GM23338 (cell line): ENCODE measurements around the gene SOCS2. TPM values are rescaled to one million over a fixed set of nuclear protein-coding genes. Genes with fewer than 3 reads are reported as not detected.

Experiments
- ATAC-seq: fragments of 200-7000 bp; cut with Tn5 transposase; 3 replicates; pipeline ENCODE4 v1.9.1; 2020
- DNase-seq: peaks from one replicate; pipeline ENCODE4 v3.0.0-alpha.2; 2015; ENCODE audit warnings: low spot score
- H2AFZ ChIP-seq: fragments of 200-600 bp; sonication (generic); 2 replicates; pipeline ENCODE4 v1.8.0; 2016; ENCODE audit warnings: antibody characterized with exemption, mild to moderate bottlenecking, moderate library complexity
- H3F3A ChIP-seq: fragments of 200-600 bp; sonication (generic); replicated peaks from 2 replicates; pipeline ENCODE4 v1.8.0; 2017; ENCODE audit warnings: antibody characterized with exemption, mixed run types, low read depth
- H3K27ac ChIP-seq: fragments of 200-600 bp; sonication (generic); 2 replicates; pipeline ENCODE4 v1.6.1; 2016; ENCODE audit warnings: low read depth
- H3K27me3 ChIP-seq: fragments of 200-600 bp; sonication (generic); 2 replicates; pipeline ENCODE4 v1.8.0; 2016; ENCODE audit warnings: mild to moderate bottlenecking, mixed run types, moderate library complexity; ENCODE audit not compliant: insufficient read depth
- H3K36me3 ChIP-seq: fragments of 200-600 bp; sonication (generic); 2 replicates; pipeline ENCODE4 v1.8.0; 2016; ENCODE audit warnings: mild to moderate bottlenecking; ENCODE audit not compliant: insufficient read depth
- H3K4me1 ChIP-seq: fragments of 200-600 bp; sonication (generic); 2 replicates; pipeline ENCODE4 v1.8.0; 2016; ENCODE audit warnings: mild to moderate bottlenecking, moderate library complexity; ENCODE audit not compliant: insufficient read depth
- H3K4me2 ChIP-seq: fragments of 200-600 bp; sonication (generic); 2 replicates; pipeline ENCODE4 v1.7.1; 2017; ENCODE audit warnings: mixed run types
- H3K4me3 ChIP-seq: fragments of 200-600 bp; sonication (generic); 2 replicates; pipeline ENCODE4 v1.6.1; 2016; ENCODE audit warnings: mixed run types
- H3K79me2 ChIP-seq: fragments of 200-600 bp; sonication (generic); replicated peaks from 2 replicates; pipeline ENCODE4 v1.8.0; 2017; ENCODE audit warnings: mild to moderate bottlenecking; ENCODE audit not compliant: insufficient read depth
- H3K9me2 ChIP-seq: fragments of 200-600 bp; sonication (generic); 2 replicates; pipeline ENCODE4 v1.8.0; 2017; ENCODE audit not compliant: insufficient read depth
- H4K20me1 ChIP-seq: fragments of 200-600 bp; sonication (generic); replicated peaks from 2 replicates; pipeline ENCODE4 v1.8.0; 2017; ENCODE audit warnings: mild to moderate bottlenecking; ENCODE audit not compliant: insufficient read depth
- H3K27ac Mint-ChIP-seq: 2 replicates; pipeline ENCODE4 v1.8.0; 2020; ENCODE audit warnings: inconsistent platforms, mild to moderate bottlenecking, moderate library complexity, mixed read lengths
- H3K27me3 Mint-ChIP-seq: 3 replicates; pipeline ENCODE4 v1.8.0; 2022; ENCODE audit warnings: low read depth, mild to moderate bottlenecking, moderate library complexity, mixed read lengths, inconsistent platforms; ENCODE audit not compliant: insufficient read depth, poor library complexity
- H3K36me3 Mint-ChIP-seq: 3 replicates; pipeline ENCODE4 v1.8.0; 2021; ENCODE audit warnings: low read depth, mild to moderate bottlenecking, inconsistent platforms, moderate library complexity, mixed read lengths
- H3K4me1 Mint-ChIP-seq: 3 replicates; pipeline ENCODE4 v1.8.0; 2020; ENCODE audit warnings: mild to moderate bottlenecking, inconsistent platforms, mixed read lengths
- H3K4me3 Mint-ChIP-seq: 3 replicates; pipeline ENCODE4 v1.8.0; 2021; ENCODE audit warnings: moderate library complexity, mild to moderate bottlenecking, inconsistent platforms, mixed read lengths
- H3K9me3 Mint-ChIP-seq: 3 replicates; pipeline ENCODE4 v1.8.0; 2020; ENCODE audit warnings: moderate library complexity, mild to moderate bottlenecking, inconsistent platforms, mixed read lengths
- CREB1 ChIP-seq: fragments of 250-450 bp; sonication (Bioruptor Pico); IDR thresholded peaks from 2 replicates; pipeline ENCODE4 v1.5.0; 2020; ENCODE audit warnings: low read depth, mild to moderate bottlenecking, moderate library complexity
- JUNB ChIP-seq: IDR thresholded peaks from one replicate; pipeline ENCODE4 v1.6.1; 2016; ENCODE audit warnings: antibody characterized with exemption; ENCODE audit not compliant: unreplicated experiment
- STAT1 ChIP-seq: IDR thresholded peaks from one replicate; pipeline ENCODE4 v1.6.1; 2016; ENCODE audit warnings: antibody characterized with exemption; ENCODE audit not compliant: unreplicated experiment
- ZNF114 ChIP-seq: fragments of 250-450 bp; sonication (Bioruptor Pico); IDR thresholded peaks from 2 replicates; pipeline ENCODE4 v1.5.0; 2020; ENCODE audit warnings: mild to moderate bottlenecking, moderate library complexity
- polyA plus RNA-seq: library from polyadenylated mRNA; unstranded; fragments of >200 nt; fragmentation: Nextera tagmentation; extraction: Ambion mirVana; gene quantifications from 2 replicates; pipeline ENCODE4 v1.2.1, GENCODE V29; 2016
- total RNA-seq: library from RNA; depleted of rRNA; stranded (reverse); fragments of >200 nt; shearing (Covaris generic); gene quantifications from 2 replicates; pipeline ENCODE4 v1.2.3, GENCODE V29; 2014
- TF ChIP-seq, protein P1 (sequence below): fragments of 250-450 bp; sonication (Bioruptor Pico); IDR thresholded peaks from 2 replicates; pipeline ENCODE4 v1.5.0; 2020; ENCODE audit warnings: mild to moderate bottlenecking, moderate library complexity
- TF ChIP-seq, protein P2 (sequence below): IDR thresholded peaks from 2 replicates; pipeline ENCODE4 v1.6.1; 2016; ENCODE audit warnings: antibody characterized with exemption

The SOCS2 gene
- total and polyA plus RNA-seq, 2 experiments from 2014 or later, result 15.5 to 32.4 TPM

DNA sequence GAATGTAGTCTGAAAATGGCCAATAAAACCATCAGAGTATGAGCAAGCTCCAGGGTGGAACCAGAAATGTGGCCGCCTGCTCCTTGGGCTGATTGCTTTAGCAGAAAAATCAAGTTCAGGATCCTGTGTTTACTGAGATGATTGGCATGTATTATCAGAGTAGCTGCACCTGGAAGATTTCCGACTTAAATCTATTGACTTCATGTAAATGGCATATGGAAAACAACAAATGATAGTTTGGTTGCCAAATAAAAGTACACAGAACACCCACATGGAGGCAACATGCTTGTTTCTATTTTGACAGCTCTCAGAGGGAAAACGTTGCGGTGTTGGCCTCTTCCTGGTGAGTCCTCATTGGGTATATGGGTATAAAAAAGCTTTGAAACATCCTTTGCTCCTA is 31.3 kb downstream of the SOCS2 start (continued):
- TF ChIP-seq, protein P1, sequence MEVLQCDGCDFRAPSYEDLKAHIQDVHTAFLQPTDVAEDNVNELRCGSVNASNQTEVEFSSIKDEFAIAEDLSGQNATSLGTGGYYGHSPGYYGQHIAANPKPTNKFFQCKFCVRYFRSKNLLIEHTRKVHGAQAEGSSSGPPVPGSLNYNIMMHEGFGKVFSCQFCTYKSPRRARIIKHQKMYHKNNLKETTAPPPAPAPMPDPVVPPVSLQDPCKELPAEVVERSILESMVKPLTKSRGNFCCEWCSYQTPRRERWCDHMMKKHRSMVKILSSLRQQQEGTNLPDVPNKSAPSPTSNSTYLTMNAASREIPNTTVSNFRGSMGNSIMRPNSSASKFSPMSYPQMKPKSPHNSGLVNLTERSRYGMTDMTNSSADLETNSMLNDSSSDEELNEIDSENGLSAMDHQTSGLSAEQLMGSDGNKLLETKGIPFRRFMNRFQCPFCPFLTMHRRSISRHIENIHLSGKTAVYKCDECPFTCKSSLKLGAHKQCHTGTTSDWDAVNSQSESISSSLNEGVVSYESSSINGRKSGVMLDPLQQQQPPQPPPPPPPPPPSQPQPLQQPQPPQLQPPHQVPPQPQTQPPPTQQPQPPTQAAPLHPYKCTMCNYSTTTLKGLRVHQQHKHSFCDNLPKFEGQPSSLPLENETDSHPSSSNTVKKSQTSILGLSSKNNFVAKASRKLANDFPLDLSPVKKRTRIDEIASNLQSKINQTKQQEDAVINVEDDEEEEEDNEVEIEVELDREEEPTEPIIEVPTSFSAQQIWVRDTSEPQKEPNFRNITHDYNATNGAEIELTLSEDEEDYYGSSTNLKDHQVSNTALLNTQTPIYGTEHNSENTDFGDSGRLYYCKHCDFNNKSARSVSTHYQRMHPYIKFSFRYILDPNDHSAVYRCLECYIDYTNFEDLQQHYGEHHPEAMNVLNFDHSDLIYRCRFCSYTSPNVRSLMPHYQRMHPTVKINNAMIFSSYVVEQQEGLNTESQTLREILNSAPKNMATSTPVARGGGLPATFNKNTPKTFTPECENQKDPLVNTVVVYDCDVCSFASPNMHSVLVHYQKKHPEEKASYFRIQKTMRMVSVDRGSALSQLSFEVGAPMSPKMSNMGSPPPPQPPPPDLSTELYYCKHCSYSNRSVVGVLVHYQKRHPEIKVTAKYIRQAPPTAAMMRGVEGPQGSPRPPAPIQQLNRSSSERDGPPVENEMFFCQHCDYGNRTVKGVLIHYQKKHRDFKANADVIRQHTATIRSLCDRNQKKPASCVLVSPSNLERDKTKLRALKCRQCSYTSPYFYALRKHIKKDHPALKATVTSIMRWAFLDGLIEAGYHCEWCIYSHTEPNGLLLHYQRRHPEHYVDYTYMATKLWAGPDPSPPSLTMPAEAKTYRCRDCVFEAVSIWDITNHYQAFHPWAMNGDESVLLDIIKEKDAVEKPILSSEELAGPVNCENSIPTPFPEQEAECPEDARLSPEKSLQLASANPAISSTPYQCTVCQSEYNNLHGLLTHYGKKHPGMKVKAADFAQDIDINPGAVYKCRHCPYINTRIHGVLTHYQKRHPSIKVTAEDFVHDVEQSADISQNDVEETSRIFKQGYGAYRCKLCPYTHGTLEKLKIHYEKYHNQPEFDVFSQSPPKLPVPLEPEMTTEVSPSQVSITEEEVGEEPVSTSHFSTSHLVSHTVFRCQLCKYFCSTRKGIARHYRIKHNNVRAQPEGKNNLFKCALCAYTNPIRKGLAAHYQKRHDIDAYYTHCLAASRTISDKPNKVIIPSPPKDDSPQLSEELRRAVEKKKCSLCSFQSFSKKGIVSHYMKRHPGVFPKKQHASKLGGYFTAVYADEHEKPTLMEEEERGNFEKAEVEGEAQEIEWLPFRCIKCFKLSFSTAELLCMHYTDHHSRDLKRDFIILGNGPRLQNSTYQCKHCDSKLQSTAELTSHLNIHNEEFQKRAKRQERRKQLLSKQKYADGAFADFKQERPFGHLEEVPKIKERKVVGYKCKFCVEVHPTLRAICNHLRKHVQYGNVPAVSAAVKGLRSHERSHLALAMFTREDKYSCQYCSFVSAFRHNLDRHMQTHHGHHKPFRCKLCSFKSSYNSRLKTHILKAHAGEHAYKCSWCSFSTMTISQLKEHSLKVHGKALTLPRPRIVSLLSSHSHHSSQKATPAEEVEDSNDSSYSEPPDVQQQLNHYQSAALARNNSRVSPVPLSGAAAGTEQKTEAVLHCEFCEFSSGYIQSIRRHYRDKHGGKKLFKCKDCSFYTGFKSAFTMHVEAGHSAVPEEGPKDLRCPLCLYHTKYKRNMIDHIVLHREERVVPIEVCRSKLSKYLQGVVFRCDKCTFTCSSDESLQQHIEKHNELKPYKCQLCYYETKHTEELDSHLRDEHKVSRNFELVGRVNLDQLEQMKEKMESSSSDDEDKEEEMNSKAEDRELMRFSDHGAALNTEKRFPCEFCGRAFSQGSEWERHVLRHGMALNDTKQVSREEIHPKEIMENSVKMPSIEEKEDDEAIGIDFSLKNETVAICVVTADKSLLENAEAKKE (CRISPR knock-in tag), result no peak
- TF ChIP-seq CREB1 (CRISPR knock-in tag), result no peak

DNA sequence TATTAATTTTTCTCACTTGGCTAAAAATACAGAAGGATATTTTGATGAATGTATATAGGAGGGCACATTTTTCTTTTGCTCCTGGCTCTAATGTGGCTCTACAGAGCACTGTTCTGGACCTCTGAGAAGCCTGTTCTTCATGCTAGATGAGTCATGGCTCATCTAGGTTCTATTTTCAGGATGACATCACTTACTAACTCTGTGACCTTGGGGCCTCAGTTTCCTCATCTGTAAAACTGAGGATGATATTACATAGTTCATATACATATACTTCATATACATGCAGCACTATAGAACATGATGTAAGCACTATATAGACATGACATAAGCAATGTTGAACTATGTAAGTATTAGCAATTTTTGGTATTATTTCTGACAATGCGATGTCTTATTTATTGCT is 35.8 kb downstream of the SOCS2 start:
- Histone ChIP-seq H3K36me3 (no peaks in the 10 kb centered on the region), H2AFZ (no peak overlapping the region), H3K27me3 (no peaks in the 10 kb centered on the region), H3K27ac (no peak overlapping the region), H3K4me2 (no peak overlapping the region), H3K4me1 (peaks cover 19% of the 10 kb centered on the region), H3K9me2 (no peaks in the 10 kb centered on the region), H4K20me1 (no peaks in the 10 kb centered on the region), H3K79me2 (no peaks in the 10 kb centered on the region), H3F3A (no peaks in the 10 kb centered on the region), H3K4me3 (no peak overlapping the region)
- no peak overlapping the region for H3K4me3 Mint-ChIP-seq
- no peaks in the 10 kb centered on the region for H3K27me3 Mint-ChIP-seq
- ATAC-seq (no peak), DNase-seq (no peak)
- H3K36me3 Mint-ChIP-seq, result no peaks in the 10 kb centered on the region
- H3K4me1 Mint-ChIP-seq, result peaks cover 23% of the 10 kb centered on the region
- no peaks in the 10 kb centered on the region for H3K9me3 Mint-ChIP-seq
- H3K27ac Mint-ChIP-seq, result no peak overlapping the region
- TF ChIP-seq, protein P2, sequence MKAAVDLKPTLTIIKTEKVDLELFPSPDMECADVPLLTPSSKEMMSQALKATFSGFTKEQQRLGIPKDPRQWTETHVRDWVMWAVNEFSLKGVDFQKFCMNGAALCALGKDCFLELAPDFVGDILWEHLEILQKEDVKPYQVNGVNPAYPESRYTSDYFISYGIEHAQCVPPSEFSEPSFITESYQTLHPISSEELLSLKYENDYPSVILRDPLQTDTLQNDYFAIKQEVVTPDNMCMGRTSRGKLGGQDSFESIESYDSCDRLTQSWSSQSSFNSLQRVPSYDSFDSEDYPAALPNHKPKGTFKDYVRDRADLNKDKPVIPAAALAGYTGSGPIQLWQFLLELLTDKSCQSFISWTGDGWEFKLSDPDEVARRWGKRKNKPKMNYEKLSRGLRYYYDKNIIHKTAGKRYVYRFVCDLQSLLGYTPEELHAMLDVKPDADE, result no peak
- TF ChIP-seq STAT1 (no peak), ZNF114 (no peak), JUNB (no peak)
- TF ChIP-seq, protein P1 (CRISPR knock-in tag), result no peak
